Measurements from ENCODE around the gene SMURF1.

SMURF1 gene

GRCh38 chr7:99029466-99030435, 114.2 kb downstream of the SMURF1 start:
- DNase-seq (ENCODE audit: low spot score), result no peak

GRCh38 chr7:99028261-99028973, 115.5 kb downstream of the SMURF1 start:
- no peak for DNase-seq (ENCODE audit: low spot score)

GRCh38 chr7:99027841-99028240, 116.1 kb downstream of the SMURF1 start:
- DNase-seq (ENCODE audit: low spot score), result no peak

- DNase-seq (ENCODE audit: low spot score), result no peak
Measured at GRCh38 chr7:99027241-99027640, 116.7 kb downstream of the SMURF1 start.

- no peak for DNase-seq (ENCODE audit: low spot score)
Measured at GRCh38 chr7:99024066-99024465, 119.8 kb downstream of the SMURF1 start.

- DNase-seq (ENCODE audit: low spot score), result no peak
Measured at GRCh38 chr7:99021941-99022560, 121.9 kb downstream of the SMURF1 start.

GRCh38 chr7:99020413-99020715, 123.5 kb downstream of the SMURF1 start:
- DNase-seq (ENCODE audit: low spot score), result no peak

- DNase-seq (ENCODE audit: low spot score), result no peak
Measured at GRCh38 chr7:99019523-99020412, 124.1 kb downstream of the SMURF1 start.

- no peak for DNase-seq (ENCODE audit: low spot score)
Measured at GRCh38 chr7:99016196-99016595, 127.7 kb downstream of the SMURF1 start.

- DNase-seq (ENCODE audit: low spot score), result no peak
Measured at GRCh38 chr7:99014113-99014985, 129.6 kb downstream of the SMURF1 start.

- DNase-seq (ENCODE audit: low spot score), result no peak
Measured at GRCh38 chr7:99013266-99014112, 130.4 kb downstream of the SMURF1 start.

GRCh38 chr7:99012722-99013121, 131.2 kb downstream of the SMURF1 start:
- no peak for DNase-seq (ENCODE audit: low spot score)

- no peak for DNase-seq (ENCODE audit: low spot score)
Measured at GRCh38 chr7:99011706-99012404, 132.1 kb downstream of the SMURF1 start.

GRCh38 chr7:99011341-99011705, 132.6 kb downstream of the SMURF1 start:
- no peak for DNase-seq (ENCODE audit: low spot score)

- DNase-seq (ENCODE audit: low spot score), result no peak
Measured at GRCh38 chr7:99010281-99010680, 133.6 kb downstream of the SMURF1 start.

- DNase-seq (ENCODE audit: low spot score), result no peak
Measured at GRCh38 chr7:99008921-99009530, 134.9 kb downstream of the SMURF1 start.

GRCh38 chr7:99008181-99008631, 135.7 kb downstream of the SMURF1 start:
- no peak for DNase-seq (ENCODE audit: low spot score)

- no peak for DNase-seq (ENCODE audit: low spot score)
Measured at GRCh38 chr7:99006739-99007424, 137.0 kb downstream of the SMURF1 start.
